K562 (cell line): Measurements from ENCODE around the gene NET1. TPM values are rescaled to one million over a fixed set of nuclear protein-coding genes. Genes with fewer than 3 reads are reported as not detected.

Experiments
- BHLHE40 ChIP-seq: IDR thresholded peaks from 2 replicates; pipeline ENCODE4 v1.6.1; 2011; ENCODE audit warnings: low read length, improper control_type of control experiment
- BRF1 ChIP-seq: IDR thresholded peaks from 3 replicates; pipeline ENCODE4 v1.6.1; 2011; ENCODE audit warnings: borderline replicate concordance, mild to moderate bottlenecking; ENCODE audit not compliant: insufficient read length; ENCODE audit errors: extremely low read depth
- CEBPB ChIP-seq: fragments of 450-650 bp; IDR thresholded peaks from 2 replicates; pipeline ENCODE4 v1.6.1; 2016; ENCODE audit warnings: missing genetic modification characterization, missing compliant biosample characterization
- CHD2 ChIP-seq: IDR thresholded peaks from 2 replicates; pipeline ENCODE4 v1.6.1; 2011; ENCODE audit warnings: low read depth, low read length
- GABPB1 ChIP-seq: sonication (generic); formaldehyde crosslinking; IDR thresholded peaks from 2 replicates; pipeline ENCODE4 v1.8.0; 2022; ENCODE audit warnings: mild to moderate bottlenecking, missing genetic modification reagents
- MCM2 ChIP-seq: fragments of 450-650 bp; IDR thresholded peaks from 2 replicates; pipeline ENCODE4 v1.6.1; 2017; ENCODE audit warnings: low read depth, mild to moderate bottlenecking
- NFE2 ChIP-seq: IDR thresholded peaks from 2 replicates; pipeline ENCODE4 v1.6.1; 2014; ENCODE audit warnings: antibody characterized with exemption, low read depth
- NRF1 ChIP-seq, 2 experiments: fragments of 450-650 bp; IDR thresholded peaks in 1 of 2; conservative IDR thresholded peaks in 1 of 2; 2 replicates each; pipeline ENCODE4 v1.6.1; 2014; ENCODE audit warnings: mild to moderate bottlenecking in 2 of 2
- NUFIP1 ChIP-seq: fragments of 450-650 bp; IDR thresholded peaks from 2 replicates; pipeline ENCODE4 v1.6.1; 2018; ENCODE audit not compliant: partially characterized antibody
- POLR2AphosphoS2 ChIP-seq: IDR thresholded peaks from 2 replicates; pipeline ENCODE4 v1.6.1; 2012; ENCODE audit warnings: low read length, improper control_type of control experiment
- SAFB ChIP-seq: fragments of 200-400 bp; formaldehyde crosslinking; IDR thresholded peaks from 2 replicates; pipeline ENCODE4 v1.6.1; 2017; ENCODE audit warnings: low read depth, low read length, borderline replicate concordance
- SOX6 ChIP-seq: fragments of 450-650 bp; IDR thresholded peaks from 2 replicates; pipeline ENCODE4 v1.6.1; 2014; ENCODE audit warnings: mild to moderate bottlenecking
- TBL1XR1 ChIP-seq, 2 experiments: IDR thresholded peaks; 2 replicates each; pipeline ENCODE4 v1.6.1; 2012; ENCODE audit warnings: improper control_type of control experiment in 2 of 2, low read length in 2 of 2, mild to moderate bottlenecking in 1 of 2
- TEAD2 ChIP-seq: fragments of 450-650 bp; IDR thresholded peaks from 2 replicates; pipeline ENCODE4 v1.6.1; 2016; ENCODE audit warnings: missing genetic modification characterization, control low read depth, missing compliant biosample characterization
- ZC3H8 ChIP-seq: fragments of 450-650 bp; IDR thresholded peaks from 2 replicates; pipeline ENCODE4 v1.6.1; 2017
- ZNF197 ChIP-seq: fragments of 200-800 bp; sonication (Bioruptor generic); IDR thresholded peaks from 2 replicates; pipeline ENCODE4 v1.6.1; 2016; ENCODE audit warnings: low read depth, missing genetic modification characterization, missing compliant biosample characterization
- ZNF431 ChIP-seq: sonication (generic); formaldehyde crosslinking; IDR thresholded peaks from 2 replicates; pipeline ENCODE4 v1.8.0; 2022; ENCODE audit warnings: mild to moderate bottlenecking, missing genetic modification reagents
- ZNF644 ChIP-seq: fragments of 200-800 bp; sonication (Bioruptor generic); IDR thresholded peaks from 2 replicates; pipeline ENCODE4 v1.6.1; 2016; ENCODE audit warnings: low read depth, missing genetic modification characterization, missing compliant biosample characterization
- polyA plus RNA-seq, 8 experiments: library from polyadenylated mRNA; depleted of rRNA in 4 of 8; stranded (reverse) in 5 of 8; unstranded in 3 of 8; fragments of >200 nt; fragmentation: Nextera tagmentation in 2 of 8; fragmentation: Illumina TruSeq in 1 of 8; extraction: Ambion mirVana in 2 of 8; extraction: Trizol in 1 of 8; gene quantifications; 2 replicates each; pipeline versions ENCODE4 v1.2.1 to v1.2.3, GENCODE V29; 2011 to 2014; ENCODE audit warnings: inconsistent platforms in 1 of 8, missing spikeins in 1 of 8
- total RNA-seq, 7 experiments: library from RNA; depleted of rRNA in 6 of 7; stranded (reverse); fragments of >200 nt in 6 of 7; fragmentation: Illumina TruSeq in 2 of 7; extraction: Trizol in 2 of 7; gene quantifications; 2 replicates each; pipeline versions ENCODE4 v1.2.1 to v1.2.3, GENCODE V29; 2011 to 2021; ENCODE audit warnings: low replicate concordance in 1 of 7
- TF ChIP-seq, protein P1 (sequence below), 3 experiments: fragments of 200-800 bp in 1 of 3; fragments of 250-450 bp in 1 of 3; fragments of 450-650 bp in 1 of 3; sonication (Bioruptor Pico) in 1 of 3; sonication (Bioruptor generic) in 1 of 3; formaldehyde crosslinking in 1 of 3; IDR thresholded peaks; 2 replicates each; pipeline versions ENCODE4 v1.6.1 to v1.8.0; 2016 to 2022; ENCODE audit warnings: mild to moderate bottlenecking in 2 of 3, missing genetic modification characterization in 2 of 3, missing compliant biosample characterization in 1 of 3, moderate library complexity in 1 of 3
- TF ChIP-seq, protein P2 (sequence below): IDR thresholded peaks from 2 replicates; pipeline ENCODE4 v1.6.1; 2012; ENCODE audit warnings: low read depth, low read length, improper control_type of control experiment, borderline replicate concordance
- TF ChIP-seq, protein P3 (sequence below): conservative IDR thresholded peaks from 2 replicates; pipeline ENCODE4 v1.6.1; 2011; ENCODE audit warnings: low read depth, mild to moderate bottlenecking, low read length; ENCODE audit not compliant: control insufficient read depth

The NET1 gene
- total and polyA plus RNA-seq, 9 of the 15 experiments (the other 6 are each of a cell fraction or from before 2014, with no cell fraction given) = 47.4 to 258 (median 106) TPM

DNA sequence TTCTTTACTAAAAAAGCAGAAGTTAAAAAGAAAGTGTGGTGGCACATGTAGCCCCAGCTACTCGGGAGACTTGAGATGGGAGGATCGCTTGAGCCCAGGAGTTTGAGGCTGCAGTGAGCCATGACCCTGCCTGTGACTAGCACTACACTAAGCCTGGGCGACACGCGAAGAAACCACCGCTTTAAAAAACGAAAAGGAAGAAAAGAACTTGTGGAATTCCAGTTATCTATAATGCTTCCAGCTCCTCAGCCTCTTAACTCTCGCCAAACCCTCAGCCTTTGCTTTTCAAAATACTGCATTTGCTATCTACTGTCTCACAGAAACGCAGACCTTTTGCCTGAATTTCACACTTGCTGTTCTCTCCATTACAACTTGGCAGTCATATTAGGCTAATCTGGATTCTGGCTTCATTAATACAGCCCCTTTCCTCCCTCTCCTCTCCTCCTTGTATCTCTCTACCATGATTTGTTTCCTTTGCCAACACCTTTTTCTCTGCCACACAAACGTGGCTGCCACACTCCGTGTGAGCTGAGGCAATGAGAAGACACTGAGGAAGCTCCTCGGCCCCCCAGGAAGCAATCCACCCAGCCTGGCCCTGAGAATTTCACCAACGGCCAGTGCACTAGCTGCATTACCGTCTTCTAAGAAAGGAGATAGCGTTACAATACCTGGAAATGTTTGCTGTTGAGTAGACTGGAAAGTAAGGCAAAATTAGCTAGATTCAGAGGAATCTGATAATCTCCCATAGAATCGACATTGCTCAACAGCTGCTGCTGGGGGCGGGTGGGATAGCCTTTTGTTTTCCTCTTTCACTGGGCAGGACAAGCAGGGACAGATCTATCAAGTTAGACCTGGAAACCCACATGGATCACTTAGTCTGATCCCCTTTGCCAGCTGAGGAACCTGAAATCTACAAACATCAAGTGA is 49.8 kb downstream of the NET1 start (continued):
- TF ChIP-seq BHLHE40 (no peak), BRF1 (no peak), NFE2 (no peak), TEAD2 (tag) (no peak), POLR2AphosphoS2 (peak; percentile 69), NUFIP1 (no peak), SOX6 (peak; percentile 95), NRF1 (conservative IDR thresholded peaks at IDR 0.05 in 1 of 2, IDR thresholded peaks at IDR 0.05 in 1 of 2) (no peak), ZC3H8 (no peak), GABPB1 (no peak), CHD2 (no peak), SAFB (no peak), ZNF431 (no peak), ZNF644 (no peak), CEBPB (tag) (peak; percentile 98), TBL1XR1 (IDR thresholded peaks at IDR 0.05; ENCODE audit: low read length in 2 of 2) (peak in 1 of 2 experiments; percentile 91; a peak in 2 of 4 replicates), ZNF197 (CRISPR knock-in tag) (peak; percentile 52; the same call in 1 of the 2 replicates), MCM2 (no peak)
- TF ChIP-seq, protein P1, sequence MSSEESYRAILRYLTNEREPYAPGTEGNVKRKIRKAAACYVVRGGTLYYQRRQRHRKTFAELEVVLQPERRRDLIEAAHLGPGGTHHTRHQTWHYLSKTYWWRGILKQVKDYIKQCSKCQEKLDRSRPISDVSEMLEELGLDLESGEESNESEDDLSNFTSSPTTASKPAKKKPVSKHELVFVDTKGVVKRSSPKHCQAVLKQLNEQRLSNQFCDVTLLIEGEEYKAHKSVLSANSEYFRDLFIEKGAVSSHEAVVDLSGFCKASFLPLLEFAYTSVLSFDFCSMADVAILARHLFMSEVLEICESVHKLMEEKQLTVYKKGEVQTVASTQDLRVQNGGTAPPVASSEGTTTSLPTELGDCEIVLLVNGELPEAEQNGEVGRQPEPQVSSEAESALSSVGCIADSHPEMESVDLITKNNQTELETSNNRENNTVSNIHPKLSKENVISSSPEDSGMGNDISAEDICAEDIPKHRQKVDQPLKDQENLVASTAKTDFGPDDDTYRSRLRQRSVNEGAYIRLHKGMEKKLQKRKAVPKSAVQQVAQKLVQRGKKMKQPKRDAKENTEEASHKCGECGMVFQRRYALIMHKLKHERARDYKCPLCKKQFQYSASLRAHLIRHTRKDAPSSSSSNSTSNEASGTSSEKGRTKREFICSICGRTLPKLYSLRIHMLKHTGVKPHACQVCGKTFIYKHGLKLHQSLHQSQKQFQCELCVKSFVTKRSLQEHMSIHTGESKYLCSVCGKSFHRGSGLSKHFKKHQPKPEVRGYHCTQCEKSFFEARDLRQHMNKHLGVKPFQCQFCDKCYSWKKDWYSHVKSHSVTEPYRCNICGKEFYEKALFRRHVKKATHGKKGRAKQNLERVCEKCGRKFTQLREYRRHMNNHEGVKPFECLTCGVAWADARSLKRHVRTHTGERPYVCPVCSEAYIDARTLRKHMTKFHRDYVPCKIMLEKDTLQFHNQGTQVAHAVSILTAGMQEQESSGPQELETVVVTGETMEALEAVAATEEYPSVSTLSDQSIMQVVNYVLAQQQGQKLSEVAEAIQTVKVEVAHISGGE (CRISPR knock-in tag; IDR thresholded peaks at IDR 0.05) = no peak
- TF ChIP-seq, protein P2, sequence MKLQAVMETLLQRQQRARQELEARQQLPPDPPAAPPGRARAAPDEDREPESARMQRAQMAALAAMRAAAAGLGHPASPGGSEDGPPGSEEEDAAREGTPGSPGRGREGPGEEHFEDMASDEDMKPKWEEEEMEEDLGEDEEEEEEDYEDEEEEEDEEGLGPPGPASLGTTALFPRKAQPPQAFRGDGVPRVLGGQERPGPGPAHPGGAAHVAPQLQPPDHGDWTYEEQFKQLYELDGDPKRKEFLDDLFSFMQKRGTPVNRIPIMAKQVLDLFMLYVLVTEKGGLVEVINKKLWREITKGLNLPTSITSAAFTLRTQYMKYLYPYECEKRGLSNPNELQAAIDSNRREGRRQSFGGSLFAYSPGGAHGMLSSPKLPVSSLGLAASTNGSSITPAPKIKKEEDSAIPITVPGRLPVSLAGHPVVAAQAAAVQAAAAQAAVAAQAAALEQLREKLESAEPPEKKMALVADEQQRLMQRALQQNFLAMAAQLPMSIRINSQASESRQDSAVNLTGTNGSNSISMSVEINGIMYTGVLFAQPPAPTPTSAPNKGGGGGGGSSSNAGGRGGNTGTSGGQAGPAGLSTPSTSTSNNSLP = peak; percentile 59; the same call in 1 of the 2 replicates
- TF ChIP-seq, protein P3, sequence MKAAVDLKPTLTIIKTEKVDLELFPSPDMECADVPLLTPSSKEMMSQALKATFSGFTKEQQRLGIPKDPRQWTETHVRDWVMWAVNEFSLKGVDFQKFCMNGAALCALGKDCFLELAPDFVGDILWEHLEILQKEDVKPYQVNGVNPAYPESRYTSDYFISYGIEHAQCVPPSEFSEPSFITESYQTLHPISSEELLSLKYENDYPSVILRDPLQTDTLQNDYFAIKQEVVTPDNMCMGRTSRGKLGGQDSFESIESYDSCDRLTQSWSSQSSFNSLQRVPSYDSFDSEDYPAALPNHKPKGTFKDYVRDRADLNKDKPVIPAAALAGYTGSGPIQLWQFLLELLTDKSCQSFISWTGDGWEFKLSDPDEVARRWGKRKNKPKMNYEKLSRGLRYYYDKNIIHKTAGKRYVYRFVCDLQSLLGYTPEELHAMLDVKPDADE = no peak
